ELF-1 (cell line): ENCODE results near the gene DYRK1A.

ENCODE experiments used
- DNase-seq: peaks from one replicate; pipeline ENCODE4 v3.0.0-alpha.2; 2016; ENCODE audit warnings: low read depth, low spot score

Gene DYRK1A

GRCh38 chr21:37449302-37449937 lies 82.8 kb downstream of the DYRK1A start:
- DNase-seq: no peak

- DNase-seq: no peak
Measured at GRCh38 chr21:37450445-37450941, 83.9 kb downstream of the DYRK1A start.

- no peak for DNase-seq
Measured at GRCh38 chr21:37451446-37451845, 84.9 kb downstream of the DYRK1A start.

GRCh38 chr21:37452227-37452626 lies 85.7 kb downstream of the DYRK1A start:
- DNase-seq: no peak

GRCh38 chr21:37453350-37453749 lies 86.8 kb downstream of the DYRK1A start:
- DNase-seq: no peak

- DNase-seq: peak; percentile 43
Measured at GRCh38 chr21:37454869-37455503, 88.4 kb downstream of the DYRK1A start.

GRCh38 chr21:37455504-37455911 lies 88.9 kb downstream of the DYRK1A start:
- DNase-seq: no peak

GRCh38 chr21:37458669-37459276 lies 92.2 kb downstream of the DYRK1A start:
- peak; percentile 32 for DNase-seq

GRCh38 chr21:37459575-37459974 lies 93.0 kb downstream of the DYRK1A start:
- DNase-seq: no peak

- DNase-seq: peak; percentile 70
Measured at GRCh38 chr21:37460196-37460595, 93.6 kb downstream of the DYRK1A start.

- DNase-seq: no peak
Measured at GRCh38 chr21:37461479-37461878, 94.9 kb downstream of the DYRK1A start.

- DNase-seq: peak; percentile 32
Measured at GRCh38 chr21:37462087-37462861, 95.7 kb downstream of the DYRK1A start.

- no peak for DNase-seq
Measured at GRCh38 chr21:37463083-37463801, 96.7 kb downstream of the DYRK1A start.

- no peak for DNase-seq
Measured at GRCh38 chr21:37467082-37467481, 100.5 kb downstream of the DYRK1A start.

- no peak for DNase-seq
Measured at GRCh38 chr21:37468909-37469308, 102.3 kb downstream of the DYRK1A start.

- no peak for DNase-seq
Measured at GRCh38 chr21:37469441-37469840, 102.9 kb downstream of the DYRK1A start.

- DNase-seq: no peak
Measured at GRCh38 chr21:37472581-37472980, 106.0 kb downstream of the DYRK1A start.

- DNase-seq: no peak
Measured at GRCh38 chr21:37473491-37473890, 106.9 kb downstream of the DYRK1A start.

GRCh38 chr21:37474342-37474741 lies 107.8 kb downstream of the DYRK1A start:
- no peak for DNase-seq

- no peak for DNase-seq
Measured at GRCh38 chr21:37475186-37475868, 108.8 kb downstream of the DYRK1A start.

GRCh38 chr21:37478794-37479193 lies 112.2 kb downstream of the DYRK1A start:
- DNase-seq: no peak
